Measurements from ENCODE around the gene HMGA1. TPM values are rescaled to one million over a fixed set of nuclear protein-coding genes. Genes with fewer than 3 reads are reported as not detected.
"Not testable (repeated sequence)": the region's sequence is repeated elsewhere in the genome, so short reads cannot be mapped to it uniquely, and the experiment has no call there.

Gene HMGA1
- total RNA-seq, 1 experiment from 2014 or later, result 154 TPM

DNA sequence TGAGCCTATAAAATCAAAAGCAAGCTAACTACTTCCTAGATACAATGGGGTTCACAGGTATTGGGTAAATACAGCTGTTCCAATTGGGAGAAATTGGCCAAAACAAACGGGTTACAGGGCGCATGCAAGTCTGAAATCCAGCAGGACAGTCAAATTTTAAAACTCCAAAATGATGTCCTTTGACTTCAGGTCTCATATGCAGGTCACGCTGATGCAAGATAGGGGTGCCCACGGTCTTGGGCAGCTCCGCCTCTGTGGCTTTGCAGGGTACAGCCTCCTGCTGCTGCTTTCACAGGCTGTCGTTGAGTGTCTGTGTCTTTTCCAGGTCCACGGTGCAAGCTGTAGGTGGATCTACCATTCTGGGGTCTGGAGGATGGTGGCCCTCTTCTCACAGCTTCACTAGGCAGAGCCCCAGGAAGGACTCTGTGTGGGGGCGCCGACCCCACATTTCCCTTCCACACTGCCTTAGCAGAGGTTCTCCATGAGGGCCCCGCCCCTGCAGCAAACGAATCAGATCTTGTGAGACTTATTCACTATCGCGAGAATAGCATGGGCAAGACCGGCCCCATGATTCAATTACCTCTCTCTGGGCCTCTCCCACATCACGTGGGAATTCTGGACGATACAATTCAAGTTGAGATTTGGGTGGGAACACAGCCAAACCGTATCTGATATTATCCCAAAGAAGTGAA, 24.0 kb downstream of the HMGA1 start:
- Mint-ChIP-seq H3K36me3 (ENCODE audit: insufficient read depth, unreplicated experiment) (no peaks in the 10 kb centered on the region), H3K27ac (ENCODE audit: low read depth, unreplicated experiment) (no peak overlapping the region), H3K4me1 (ENCODE audit: insufficient read depth, unreplicated experiment) (no peaks in the 10 kb centered on the region), H3K4me3 (ENCODE audit: unreplicated experiment) (no peak overlapping the region), H3K9me3 (ENCODE audit: unreplicated experiment) (peaks cover 9% of the 10 kb centered on the region), H3K27me3 (ENCODE audit: insufficient read depth, unreplicated experiment) (no peaks in the 10 kb centered on the region)
- TF ChIP-seq CTCF (IDR thresholded peaks at IDR 0.05; ENCODE audit: unreplicated experiment), result no peak
- no peak for DNase-seq (ENCODE audit: unreplicated experiment)
- CTCF ChIA-PET, result interaction anchor here (0.8 kb wide), 1 partner anchor 11 kb away, joined by 6 read pairs; no protein-coding TSS in a partner anchor
- no TSS peak for BruUV-seq (replicated peaks)
- intact Hi-C loops (cut with micrococcal nuclease), result no loop called here
- POLR2A ChIA-PET, result no interaction called here

DNA sequence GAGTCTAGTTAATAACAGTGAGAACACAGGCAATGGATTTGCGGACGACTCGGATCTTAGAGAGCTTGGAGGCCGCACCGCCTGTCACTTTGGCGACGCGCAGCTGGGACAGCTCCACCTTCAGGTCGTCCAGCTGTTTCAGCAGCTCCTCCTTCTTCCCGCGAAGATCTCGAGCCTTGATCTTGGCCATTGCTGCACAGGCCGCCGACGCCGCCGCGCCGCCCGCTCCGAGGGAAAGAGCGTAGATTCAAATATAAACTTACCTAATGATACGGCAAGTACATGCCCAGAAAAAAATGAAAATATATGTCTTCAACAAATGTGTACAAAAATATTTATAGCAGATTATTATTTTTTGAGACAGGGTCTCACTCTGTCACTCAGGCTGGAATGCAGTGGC, 26.8 kb downstream of the HMGA1 start:
- intact Hi-C loops (cut with micrococcal nuclease); BruUV-seq (replicated peaks); DNase-seq (ENCODE audit: unreplicated experiment); CTCF ChIA-PET; H3K4me3 Mint-ChIP-seq (ENCODE audit: unreplicated experiment); H3K36me3 Mint-ChIP-seq (ENCODE audit: insufficient read depth, unreplicated experiment); H3K27me3 Mint-ChIP-seq (ENCODE audit: insufficient read depth, unreplicated experiment); H3K9me3 Mint-ChIP-seq (ENCODE audit: unreplicated experiment); H3K27ac Mint-ChIP-seq (ENCODE audit: low read depth, unreplicated experiment); POLR2A ChIA-PET; H3K4me1 Mint-ChIP-seq (ENCODE audit: insufficient read depth, unreplicated experiment): not testable (repeated sequence)

GRCh38 chr6:34267746-34268145, 31.1 kb downstream of the HMGA1 start:
- POLR2A ChIA-PET, result interaction anchor here (0.6 kb wide), 1 partner anchor 46 kb away, joined by 3 read pairs; no protein-coding TSS in a partner anchor
- Mint-ChIP-seq H3K27me3 (ENCODE audit: insufficient read depth, unreplicated experiment) (no peaks in the 10 kb centered on the region), H3K4me3 (ENCODE audit: unreplicated experiment) (no peak overlapping the region), H3K27ac (ENCODE audit: low read depth, unreplicated experiment) (no peak overlapping the region), H3K36me3 (ENCODE audit: insufficient read depth, unreplicated experiment) (no peaks in the 10 kb centered on the region), H3K4me1 (ENCODE audit: insufficient read depth, unreplicated experiment) (no peaks in the 10 kb centered on the region), H3K9me3 (ENCODE audit: unreplicated experiment) (peaks cover 5% of the 10 kb centered on the region)
- BruUV-seq (replicated peaks), result no TSS peak
- intact Hi-C loops (cut with micrococcal nuclease), result no loop called here
- TF ChIP-seq CTCF (IDR thresholded peaks at IDR 0.05; ENCODE audit: unreplicated experiment), result no peak
- CTCF ChIA-PET, result interaction anchor here (0.7 kb wide), 1 partner anchor 106 kb away, joined by 3 read pairs; no protein-coding TSS in a partner anchor
- DNase-seq (ENCODE audit: unreplicated experiment), result no peak

GRCh38 chr6:34269132-34269531, 32.5 kb downstream of the HMGA1 start:
- H3K27ac Mint-ChIP-seq (ENCODE audit: low read depth, unreplicated experiment); H3K36me3 Mint-ChIP-seq (ENCODE audit: insufficient read depth, unreplicated experiment); H3K27me3 Mint-ChIP-seq (ENCODE audit: insufficient read depth, unreplicated experiment); H3K4me1 Mint-ChIP-seq (ENCODE audit: insufficient read depth, unreplicated experiment); H3K9me3 Mint-ChIP-seq (ENCODE audit: unreplicated experiment); H3K4me3 Mint-ChIP-seq (ENCODE audit: unreplicated experiment); DNase-seq (ENCODE audit: unreplicated experiment); intact Hi-C loops (cut with micrococcal nuclease); BruUV-seq (replicated peaks): not testable (repeated sequence)
- POLR2A ChIA-PET, result interaction anchor here (0.7 to 1.3 kb wide), 2 partner anchors 12 to 157 kb away, joined by 3 to 4 read pairs; no protein-coding TSS in a partner anchor
- CTCF ChIA-PET, result interaction anchor here (1.3 kb wide), 1 partner anchor 20 kb away, joined by 4 read pairs; no protein-coding TSS in a partner anchor

DNA sequence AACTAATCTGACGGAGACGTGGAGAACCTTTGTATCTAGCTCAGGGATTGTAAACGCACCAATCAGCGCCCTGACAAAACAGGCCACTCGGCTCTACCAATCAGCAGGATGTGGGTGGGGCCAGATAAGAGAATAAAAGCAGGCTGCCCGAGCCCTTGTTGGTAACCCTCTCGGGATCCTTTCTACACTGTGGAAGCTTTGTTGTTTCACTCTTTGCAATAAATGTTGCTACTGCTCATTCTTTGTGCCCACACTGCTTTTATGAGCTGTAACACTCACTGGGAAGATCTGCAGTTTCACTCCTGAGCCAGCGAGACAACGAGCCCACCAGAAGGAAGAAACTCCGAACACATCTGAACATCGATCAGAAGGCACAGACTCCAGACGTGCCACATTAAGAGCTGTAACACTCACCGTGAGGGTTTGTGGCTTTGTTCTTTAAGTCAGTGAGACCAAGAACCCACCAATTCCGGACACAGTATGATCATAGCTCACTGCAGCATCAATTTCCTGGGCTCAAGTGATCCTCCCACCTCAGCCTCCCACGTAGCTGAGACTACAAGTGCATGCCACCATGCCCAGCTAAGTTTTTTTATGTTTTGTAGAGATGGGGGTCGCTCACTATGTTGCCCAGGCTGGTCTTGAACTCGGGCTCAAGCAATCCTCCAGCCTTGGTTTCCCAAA, 33.1 kb downstream of the HMGA1 start:
- BruUV-seq (replicated peaks); H3K4me3 Mint-ChIP-seq (ENCODE audit: unreplicated experiment); DNase-seq (ENCODE audit: unreplicated experiment); intact Hi-C loops (cut with micrococcal nuclease); H3K27me3 Mint-ChIP-seq (ENCODE audit: insufficient read depth, unreplicated experiment); H3K27ac Mint-ChIP-seq (ENCODE audit: low read depth, unreplicated experiment); H3K9me3 Mint-ChIP-seq (ENCODE audit: unreplicated experiment); H3K36me3 Mint-ChIP-seq (ENCODE audit: insufficient read depth, unreplicated experiment); H3K4me1 Mint-ChIP-seq (ENCODE audit: insufficient read depth, unreplicated experiment): not testable (repeated sequence)
- ChIA-PET CTCF (interaction anchor here (1.3 kb wide), 1 partner anchor 20 kb away, joined by 4 read pairs; no protein-coding TSS in a partner anchor), POLR2A (interaction anchor here (0.7 to 1.3 kb wide), 3 partner anchors 11 to 157 kb away, joined by 3 to 4 read pairs (median 3); no protein-coding TSS in a partner anchor)
